OCI-LY1 (cell line): Measurements from ENCODE around the gene MAST4.

ENCODE experiments used
- H2AFZ ChIP-seq: fragments of 200-600 bp; sonication (generic), shearing (Covaris generic); 2 replicates; pipeline ENCODE4 v1.6.0; 2014; ENCODE audit warnings: antibody characterized with exemption, mild to moderate bottlenecking, low read length
- H3F3A ChIP-seq: fragments of 200-600 bp; sonication (generic), shearing (Covaris generic); 2 replicates; pipeline ENCODE4 v1.6.0; 2014; ENCODE audit warnings: mild to moderate bottlenecking, antibody characterized with exemption, low read length, moderate library complexity; ENCODE audit not compliant: insufficient read depth
- H3K27ac ChIP-seq: fragments of 200-600 bp; sonication (generic); 2 replicates; pipeline ENCODE4 v1.5.1; 2014; ENCODE audit warnings: low read length, mixed run types, mild to moderate bottlenecking, low read depth; ENCODE audit not compliant: poor library complexity, severe bottlenecking
- H3K27me3 ChIP-seq: fragments of 200-600 bp; sonication (generic); 2 replicates; pipeline ENCODE4 v1.6.0; 2014; ENCODE audit warnings: antibody characterized with exemption, mild to moderate bottlenecking, low read length, moderate library complexity; ENCODE audit not compliant: insufficient read depth
- H3K36me3 ChIP-seq: fragments of 200-600 bp; sonication (generic); 2 replicates; pipeline ENCODE4 v1.6.1; 2014; ENCODE audit warnings: mild to moderate bottlenecking, antibody characterized with exemption, low read length, moderate library complexity, mixed read lengths; ENCODE audit not compliant: insufficient read depth
- H3K4me1 ChIP-seq: fragments of 200-600 bp; sonication (generic); 2 replicates; pipeline ENCODE4 v1.5.1; 2014; ENCODE audit warnings: mild to moderate bottlenecking, low read length, moderate library complexity; ENCODE audit not compliant: insufficient read depth, severe bottlenecking
- H3K4me2 ChIP-seq: fragments of 200-600 bp; sonication (generic), shearing (Covaris generic); 2 replicates; pipeline ENCODE4 v1.6.1; 2014; ENCODE audit warnings: low read length
- H3K4me3 ChIP-seq: fragments of 200-600 bp; sonication (generic); 2 replicates; pipeline ENCODE4 v1.5.1; 2014; ENCODE audit warnings: low read length, low read depth, mild to moderate bottlenecking, mixed read lengths; ENCODE audit not compliant: poor library complexity, severe bottlenecking
- H3K79me2 ChIP-seq: fragments of 200-600 bp; shearing (Covaris generic); 2 replicates; pipeline ENCODE4 v1.6.1; 2016; ENCODE audit warnings: mixed run types, low read length, mixed read lengths; ENCODE audit not compliant: insufficient read depth
- H3K9ac ChIP-seq: fragments of 200-600 bp; sonication (generic), shearing (Covaris generic); 2 replicates; pipeline ENCODE4 v1.6.1; 2014; ENCODE audit warnings: mild to moderate bottlenecking, low read length, mixed read lengths
- H3K9me2 ChIP-seq: fragments of 200-600 bp; sonication (generic), shearing (Covaris generic); 2 replicates; pipeline ENCODE4 v1.6.1; 2014; ENCODE audit warnings: low read depth, mild to moderate bottlenecking, low read length, mixed read lengths
- H3K9me3 ChIP-seq: fragments of 200-600 bp; shearing (Covaris generic); 2 replicates; pipeline ENCODE4 v1.6.1; 2014; ENCODE audit warnings: low read length, mixed read lengths
- H4K20me1 ChIP-seq: fragments of 200-600 bp; sonication (generic), shearing (Covaris generic); 2 replicates; pipeline ENCODE4 v1.6.0; 2016; ENCODE audit warnings: mild to moderate bottlenecking, low read length; ENCODE audit not compliant: insufficient read depth
- CTCF ChIP-seq: fragments of 200-600 bp; sonication (generic), shearing (Covaris generic); IDR thresholded peaks from 2 replicates; pipeline ENCODE4 v1.5.1; 2017; ENCODE audit warnings: mild to moderate bottlenecking, antibody characterized with exemption, low read length, moderate library complexity, mixed read lengths
- EZH2 ChIP-seq: fragments of 200-600 bp; sonication (generic), shearing (Covaris generic); IDR thresholded peaks from 2 replicates; pipeline ENCODE4 v1.8.0; 2017; ENCODE audit warnings: borderline replicate concordance, mixed run types, mild to moderate bottlenecking, antibody characterized with exemption, low read length, moderate library complexity, mixed read lengths

Gene MAST4

GRCh38 chr5:66612226-66612625 is 16.0 kb downstream of the MAST4 start:
- Histone ChIP-seq H3K36me3 (no peaks in the 10 kb centered on the region), H3K79me2 (no peaks in the 10 kb centered on the region), H3K27me3 (no peaks in the 10 kb centered on the region), H4K20me1 (no peaks in the 10 kb centered on the region), H3K9me2 (no peaks in the 10 kb centered on the region), H3K9ac (no peak overlapping the region), H3K4me3 (no peak overlapping the region), H3K4me1 (no peaks in the 10 kb centered on the region), H3F3A (no peaks in the 10 kb centered on the region), H3K27ac (no peak overlapping the region), H3K4me2 (no peak overlapping the region), H3K9me3 (no peaks in the 10 kb centered on the region), H2AFZ (no peak overlapping the region)
- TF ChIP-seq EZH2 (no peak), CTCF (no peak)

GRCh38 chr5:66615136-66615535 is 18.9 kb downstream of the MAST4 start:
- H3K79me2 ChIP-seq: no peaks in the 10 kb centered on the region
- H3K4me3 ChIP-seq: no peak overlapping the region
- H3K9ac ChIP-seq: no peak overlapping the region
- no peaks in the 10 kb centered on the region for H3K36me3 ChIP-seq
- H3K9me3 ChIP-seq: no peaks in the 10 kb centered on the region
- H3F3A ChIP-seq: no peaks in the 10 kb centered on the region
- no peaks in the 10 kb centered on the region for H3K27me3 ChIP-seq
- no peaks in the 10 kb centered on the region for H3K9me2 ChIP-seq
- H2AFZ ChIP-seq: no peak overlapping the region
- H3K4me2 ChIP-seq: no peak overlapping the region
- no peak overlapping the region for H3K27ac ChIP-seq
- H4K20me1 ChIP-seq: no peaks in the 10 kb centered on the region
- H3K4me1 ChIP-seq: no peaks in the 10 kb centered on the region
- no peak for TF ChIP-seq EZH2
- TF ChIP-seq CTCF: no peak

GRCh38 chr5:66615894-66616293 is 19.7 kb downstream of the MAST4 start:
- H3K27me3 ChIP-seq: no peaks in the 10 kb centered on the region
- no peaks in the 10 kb centered on the region for H3K4me1 ChIP-seq
- no peaks in the 10 kb centered on the region for H3F3A ChIP-seq
- no peaks in the 10 kb centered on the region for H3K9me3 ChIP-seq
- H3K36me3 ChIP-seq: no peaks in the 10 kb centered on the region
- TF ChIP-seq CTCF (no peak), EZH2 (no peak)
- H3K27ac ChIP-seq: no peak overlapping the region
- H3K4me2 ChIP-seq: no peak overlapping the region
- H3K79me2 ChIP-seq: no peaks in the 10 kb centered on the region
- H3K9ac ChIP-seq: no peak overlapping the region
- H3K9me2 ChIP-seq: no peaks in the 10 kb centered on the region
- H3K4me3 ChIP-seq: no peak overlapping the region
- H4K20me1 ChIP-seq: no peaks in the 10 kb centered on the region
- H2AFZ ChIP-seq: no peak overlapping the region
